ENCODE measurements around the gene DRD1.
"Not testable (repeated sequence)": the region's sequence is repeated elsewhere in the genome, so short reads cannot be mapped to it uniquely, and the experiment has no call there.

DNA sequence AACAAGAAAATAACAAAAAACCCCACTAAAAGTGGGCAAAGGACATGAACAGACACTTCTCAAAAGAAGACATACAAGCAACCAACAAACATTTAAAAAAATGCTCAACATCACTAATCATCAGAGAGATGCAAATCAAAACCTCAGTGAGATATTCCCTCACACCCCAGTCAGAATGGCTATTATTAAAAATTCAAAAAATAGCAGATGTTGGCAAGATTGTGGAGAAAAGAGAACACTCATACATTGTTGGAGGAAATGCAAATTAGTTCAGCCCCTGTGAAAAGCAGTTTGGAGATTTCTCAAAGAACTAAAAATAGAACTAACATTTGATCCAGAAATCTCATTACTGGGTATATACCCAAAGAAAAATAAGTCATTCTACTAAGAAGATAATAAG lies 19.4 kb downstream of the DRD1 start:
- TF ChIP-seq YY1 (IDR thresholded peaks at IDR 0.05; ENCODE audit: low read depth); SIN3A (IDR thresholded peaks at IDR 0.05; ENCODE audit: borderline replicate concordance, low read depth, low read length); CTCF (IDR thresholded peaks at IDR 0.05): not testable (repeated sequence)

All from SK-N-SH (cell line).